Measurements from ENCODE around the gene TMEM14C. TPM values are rescaled to one million over a fixed set of nuclear protein-coding genes. Genes with fewer than 3 reads are reported as not detected.

Gene TMEM14C
- total RNA-seq, 1 experiment from 2014 or later, result 84.7 TPM

- DNase-seq (ENCODE audit: low read depth, low spot score) (peak; percentile 88), ATAC-seq (peak; percentile 95)
- ChIA-PET RAD21 (ENCODE audit: low non-redundant PET in 1 of 2, low total read pairs in 2 of 2, uncharacterized antibody in 2 of 2, unreplicated experiment in 2 of 2) (no interaction called here), POLR2A (interaction anchor here (0.7 to 1.5 kb wide), 4 partner anchors 8 to 53 kb away, joined by 4 to 6 read pairs (median 5); partner anchors contain the start of genes TMEM14B and TMEM14C), CTCF (no interaction called here)
- Histone ChIP-seq H3K36me3 (ENCODE audit: control insufficient read depth in 1 of 2, insufficient read depth in 2 of 2, low read length in 2 of 2) (peaks cover 7 to 9% of the 10 kb centered on the region in 2 experiments; a peak in 2 of 4 replicates), H3K27me3 (ENCODE audit: insufficient read depth, low read length) (no peaks in the 10 kb centered on the region), H2AFZ (ENCODE audit: low read depth, low read length, poor library complexity, severe bottlenecking) (peak within 1 kb of the TSS; percentile 36), H3K9me2 (ENCODE audit: insufficient read depth) (no peaks in the 10 kb centered on the region), H3K4me2 (ENCODE audit: low read length) (peak within 1 kb of the TSS; percentile 88), H3K9me3 (ENCODE audit: control insufficient read depth in 1 of 2, insufficient read depth in 1 of 2, low read depth in 1 of 2, low read length in 2 of 2) (no peaks in the 10 kb centered on the region), H3K9ac (ENCODE audit: low read length) (peak within 1 kb of the TSS; percentile 94), H3K4me1 (ENCODE audit: control insufficient read depth in 1 of 2, insufficient read depth in 2 of 2, low read length in 2 of 2) (peaks cover 11 to 19% of the 10 kb centered on the region in 2 experiments; a peak in 3 of 4 replicates), H3K79me2 (ENCODE audit: insufficient read depth, low read length) (peaks cover 63% of the 10 kb centered on the region), H3K27ac (ENCODE audit: low read depth, low read length) (peak within 1 kb of the TSS; percentile 68), H4K20me1 (ENCODE audit: insufficient read depth) (no peaks in the 10 kb centered on the region; the same call in 1 of the 2 replicates), H3K4me3 (replicated peaks in 1 of 2; ENCODE audit: low read depth in 1 of 2, low read length in 2 of 2) (peak within 1 kb of the TSS; percentile 87 to 89)
- BruUV-seq (replicated peaks), result TSS peak; percentile 81
- intact Hi-C loops (cut with micrococcal nuclease), result loop anchor here (1.0 to 5.0 kb wide), 5 partner anchors 28 to 216 kb away; partner anchors contain the start of gene TMEM14B
- TF ChIP-seq EZH2phosphoT487 (IDR thresholded peaks at IDR 0.05; ENCODE audit: borderline replicate concordance) (no peak), EZH2 (IDR thresholded peaks at IDR 0.05) (no peak), SIN3A (IDR thresholded peaks at IDR 0.05; ENCODE audit: low read depth) (peak; percentile 95), CTCF (IDR thresholded peaks at IDR 0.05 in 2 of 3, conservative IDR thresholded peaks at IDR 0.05 in 1 of 3; ENCODE audit: borderline replicate concordance in 1 of 3, insufficient read depth in 1 of 3, low read depth in 2 of 3, low read length in 2 of 3) (no peak), EGR1 (IDR thresholded peaks at IDR 0.05; ENCODE audit: low read depth) (peak; percentile 54; the same call in 1 of the 2 replicates), ZFX (IDR thresholded peaks at IDR 0.05) (peak; percentile 28; the same call in 1 of the 2 replicates), ZNF274 (IDR thresholded peaks at IDR 0.05; ENCODE audit: low read depth, low read length) (no peak), POLR2AphosphoS5 (IDR thresholded peaks at IDR 0.05; ENCODE audit: low read depth, low read length) (peak; percentile 97), POLR2A (IDR thresholded peaks at IDR 0.05; ENCODE audit: borderline replicate concordance, extremely low read depth, insufficient read depth, insufficient read length) (peak; percentile 82), CEBPB (IDR thresholded peaks at IDR 0.05; ENCODE audit: low read depth) (no peak), YY1 (IDR thresholded peaks at IDR 0.05; ENCODE audit: extremely low read depth, insufficient replicate concordance, low read depth, low read length) (peak; percentile 66), RAD21 (IDR thresholded peaks at IDR 0.05; ENCODE audit: low read depth) (0 out of 2 replicates have a peak, but pooled peaks have one; percentile 18), TCF7L2 (IDR thresholded peaks at IDR 0.05; ENCODE audit: borderline replicate concordance, extremely low read depth, insufficient read depth, insufficient read length) (no peak), ELF1 (IDR thresholded peaks at IDR 0.05; ENCODE audit: borderline replicate concordance, low read depth) (peak; percentile 65; the same call in 1 of the 2 replicates), JUND (IDR thresholded peaks at IDR 0.05) (0 out of 2 replicates have a peak, but pooled peaks have one; percentile 7), FOSL1 (IDR thresholded peaks at IDR 0.05; ENCODE audit: low read depth) (no peak), CBX3 (IDR thresholded peaks at IDR 0.05; ENCODE audit: low read depth) (peak; percentile 85; the same call in 1 of the 2 replicates)
- TF ChIP-seq, protein P1, sequence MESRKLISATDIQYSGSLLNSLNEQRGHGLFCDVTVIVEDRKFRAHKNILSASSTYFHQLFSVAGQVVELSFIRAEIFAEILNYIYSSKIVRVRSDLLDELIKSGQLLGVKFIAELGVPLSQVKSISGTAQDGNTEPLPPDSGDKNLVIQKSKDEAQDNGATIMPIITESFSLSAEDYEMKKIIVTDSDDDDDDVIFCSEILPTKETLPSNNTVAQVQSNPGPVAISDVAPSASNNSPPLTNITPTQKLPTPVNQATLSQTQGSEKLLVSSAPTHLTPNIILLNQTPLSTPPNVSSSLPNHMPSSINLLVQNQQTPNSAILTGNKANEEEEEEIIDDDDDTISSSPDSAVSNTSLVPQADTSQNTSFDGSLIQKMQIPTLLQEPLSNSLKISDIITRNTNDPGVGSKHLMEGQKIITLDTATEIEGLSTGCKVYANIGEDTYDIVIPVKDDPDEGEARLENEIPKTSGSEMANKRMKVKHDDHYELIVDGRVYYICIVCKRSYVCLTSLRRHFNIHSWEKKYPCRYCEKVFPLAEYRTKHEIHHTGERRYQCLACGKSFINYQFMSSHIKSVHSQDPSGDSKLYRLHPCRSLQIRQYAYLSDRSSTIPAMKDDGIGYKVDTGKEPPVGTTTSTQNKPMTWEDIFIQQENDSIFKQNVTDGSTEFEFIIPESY (IDR thresholded peaks at IDR 0.05; ENCODE audit: extremely low read depth, insufficient replicate concordance, low read length), result peak; percentile 80
- TF ChIP-seq, protein P2, sequence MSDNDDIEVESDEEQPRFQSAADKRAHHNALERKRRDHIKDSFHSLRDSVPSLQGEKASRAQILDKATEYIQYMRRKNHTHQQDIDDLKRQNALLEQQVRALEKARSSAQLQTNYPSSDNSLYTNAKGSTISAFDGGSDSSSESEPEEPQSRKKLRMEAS (IDR thresholded peaks at IDR 0.05), result peak; percentile 99
- TF ChIP-seq, protein P3, sequence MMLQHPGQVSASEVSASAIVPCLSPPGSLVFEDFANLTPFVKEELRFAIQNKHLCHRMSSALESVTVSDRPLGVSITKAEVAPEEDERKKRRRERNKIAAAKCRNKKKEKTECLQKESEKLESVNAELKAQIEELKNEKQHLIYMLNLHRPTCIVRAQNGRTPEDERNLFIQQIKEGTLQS (IDR thresholded peaks at IDR 0.05), result no peak
These were observed 28.4 kb upstream of the TMEM14C start, which contains the start of the genes C6orf52 and PAK1IP1 for GRCh38 chr6:10694302-10695085. C6orf52 (minus strand) TSS chr6:10694616; CDS start chr6:10687550, 7,066 bp downstream. PAK1IP1 (plus strand) TSS chr6:10694972; CDS start chr6:10694986, 14 bp downstream.
